Measurements from ENCODE around the gene ZBTB9. TPM values are rescaled to one million over a fixed set of nuclear protein-coding genes. Genes with fewer than 3 reads are reported as not detected.

The ZBTB9 gene
- polyA plus RNA-seq, 3 donors, result 0.42 to 2.0 (median 1.1) TPM

DNA sequence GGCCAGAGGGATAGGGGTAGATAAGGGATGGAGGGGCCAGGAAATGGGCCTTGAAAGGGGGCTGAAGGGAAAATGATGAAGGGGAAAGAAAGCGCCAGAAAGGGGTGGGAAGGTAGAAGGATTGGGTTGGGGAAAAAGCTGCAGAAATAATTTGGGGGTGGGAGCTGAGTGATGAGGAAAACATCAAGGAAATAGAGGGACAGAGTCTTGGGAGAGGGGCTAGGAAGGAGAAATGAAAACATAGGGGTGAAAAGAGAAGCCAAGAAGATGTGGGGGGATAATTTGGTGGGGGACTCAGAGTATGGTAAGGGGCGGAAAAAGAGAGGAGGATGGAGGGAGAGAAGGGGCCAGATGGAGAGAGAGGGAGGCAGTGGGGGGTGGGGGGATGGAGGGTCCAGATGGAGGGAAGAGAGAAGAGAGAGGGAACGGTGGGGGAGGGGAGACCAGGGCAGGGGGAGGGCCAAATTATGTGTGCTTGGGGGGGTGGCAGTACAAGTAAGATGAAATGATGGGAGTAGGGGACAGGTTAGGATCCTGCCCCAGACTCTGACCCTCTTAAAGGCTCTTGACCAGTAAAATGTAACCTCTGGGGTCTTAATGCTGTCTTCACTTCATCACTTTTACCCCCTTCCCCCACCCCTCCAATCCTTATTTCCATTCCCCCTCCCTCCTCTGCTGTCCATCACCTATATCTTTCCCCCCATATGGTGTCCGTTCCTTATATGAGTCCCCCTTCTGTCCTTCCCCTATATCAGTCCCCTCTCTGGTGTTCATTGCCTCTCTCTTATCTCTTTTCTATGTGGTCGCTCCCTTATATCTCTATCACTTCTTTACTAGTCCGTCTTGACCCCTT lies 33.7 kb upstream of the ZBTB9 start:
- no peak overlapping the region for H3K4me2 ChIP-seq (replicated peaks; ENCODE audit: extremely low read depth, low read length, poor library complexity, severe bottlenecking)
- H3K4me1 Mint-ChIP-seq, result peaks cover 49% of the 10 kb centered on the region
- H3K4me1 ChIP-seq (ENCODE audit: control insufficient read depth in 1 of 2, insufficient read depth in 2 of 2, low read length in 2 of 2), result peaks cover 40 to 51% of the 10 kb centered on the region in 2 donors
- no peak overlapping the region for H3K4me3 ChIP-seq (replicated peaks in 1 of 3; ENCODE audit: low read depth in 2 of 3, low read length in 3 of 3)
- no peaks in the 10 kb centered on the region for H3K9me3 ChIP-seq (replicated peaks in 1 of 2; ENCODE audit: control insufficient read depth in 1 of 2, insufficient read depth in 1 of 2, low read length in 2 of 2)
- H3K4me3 Mint-ChIP-seq, result peak overlapping the region in 1 of 2 donors; percentile 31
- H3K27ac ChIP-seq (ENCODE audit: low read depth in 1 of 2, low read length in 2 of 2), result no peak overlapping the region
- no peak overlapping the region for H3K27ac Mint-ChIP-seq
- no peaks in the 10 kb centered on the region for H4K20me1 ChIP-seq (ENCODE audit: insufficient read depth, low read length)
- no peak for TF ChIP-seq CTCF (IDR thresholded peaks at IDR 0.05)
- intact Hi-C loops (cut with micrococcal nuclease), result no loop called here
- peaks cover 4 to 28% (median 18%) of the 10 kb centered on the region in 3 donors for H3K27me3 Mint-ChIP-seq (ENCODE audit: low read depth in 3 of 3)
- H3K36me3 ChIP-seq (replicated peaks in 1 of 2; ENCODE audit: control insufficient read depth in 1 of 2, insufficient read depth in 2 of 2, low read length in 2 of 2), result peaks cover 0 to 4% of the 10 kb centered on the region in 2 donors
- H3K9ac ChIP-seq (ENCODE audit: insufficient read depth, low read length, poor library complexity, severe bottlenecking), result no peak overlapping the region
- peaks cover 0 to 3% (median 0%) of the 10 kb centered on the region in 7 donors for H3K9me3 Mint-ChIP-seq
- no peak for DNase-seq
- H2AFZ ChIP-seq (ENCODE audit: insufficient read depth, low read depth, low read length, poor library complexity, severe bottlenecking), result no peak overlapping the region
- H3K79me2 ChIP-seq (ENCODE audit: insufficient read depth, low read length), result peaks cover 22% of the 10 kb centered on the region
- WGBS (ENCODE audit: insufficient coverage), result 79% methylated on average over 4 of the region's 6 CpGs
- peaks cover 10 to 13% of the 10 kb centered on the region in 2 donors for H3K36me3 Mint-ChIP-seq
- H3K27me3 ChIP-seq (ENCODE audit: control insufficient read depth in 2 of 2, insufficient read depth in 2 of 2, low read length in 2 of 2), result no peaks in the 10 kb centered on the region

DNA sequence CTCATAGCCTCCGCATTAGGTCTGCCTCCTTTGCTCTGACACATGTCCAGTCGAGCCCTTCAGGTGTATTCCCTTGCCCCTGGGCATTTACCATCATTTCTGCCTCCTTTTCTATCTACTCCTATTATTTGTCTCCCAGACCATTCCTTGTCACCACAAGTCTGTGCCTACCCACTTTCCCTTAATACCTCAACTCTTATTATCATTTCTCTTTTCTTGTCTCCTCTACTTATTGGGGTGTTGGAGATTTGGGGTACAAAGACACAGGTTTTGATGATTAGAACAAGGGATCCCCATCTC lies 33.1 kb upstream of the ZBTB9 start:
- H3K4me1 ChIP-seq (ENCODE audit: control insufficient read depth in 1 of 2, insufficient read depth in 2 of 2, low read length in 2 of 2), result peaks cover 43 to 51% of the 10 kb centered on the region in 2 donors
- H3K36me3 ChIP-seq (replicated peaks in 1 of 2; ENCODE audit: control insufficient read depth in 1 of 2, insufficient read depth in 2 of 2, low read length in 2 of 2), result no peaks in the 10 kb centered on the region
- DNase-seq, result no peak
- no peak overlapping the region for H3K4me3 Mint-ChIP-seq
- WGBS (ENCODE audit: insufficient coverage), result no CpG with 5 or more reads among the region's 2 CpGs
- peaks cover 16% of the 10 kb centered on the region for H3K79me2 ChIP-seq (ENCODE audit: insufficient read depth, low read length)
- H2AFZ ChIP-seq (ENCODE audit: insufficient read depth, low read depth, low read length, poor library complexity, severe bottlenecking), result no peak overlapping the region
- H3K27me3 ChIP-seq (ENCODE audit: control insufficient read depth in 2 of 2, insufficient read depth in 2 of 2, low read length in 2 of 2), result no peaks in the 10 kb centered on the region
- H3K4me3 ChIP-seq (replicated peaks in 1 of 3; ENCODE audit: low read depth in 2 of 3, low read length in 3 of 3), result no peak overlapping the region
- H4K20me1 ChIP-seq (ENCODE audit: insufficient read depth, low read length), result no peaks in the 10 kb centered on the region
- H3K9me3 ChIP-seq (replicated peaks in 1 of 2; ENCODE audit: control insufficient read depth in 1 of 2, insufficient read depth in 1 of 2, low read length in 2 of 2), result no peaks in the 10 kb centered on the region
- no peak overlapping the region for H3K27ac Mint-ChIP-seq
- H3K27ac ChIP-seq (ENCODE audit: low read depth in 1 of 2, low read length in 2 of 2), result no peak overlapping the region
- peaks cover 0 to 3% (median 0%) of the 10 kb centered on the region in 7 donors for H3K9me3 Mint-ChIP-seq
- peaks cover 5 to 8% of the 10 kb centered on the region in 2 donors for H3K36me3 Mint-ChIP-seq
- H3K9ac ChIP-seq (ENCODE audit: insufficient read depth, low read length, poor library complexity, severe bottlenecking), result no peak overlapping the region
- no peak overlapping the region for H3K4me2 ChIP-seq (replicated peaks; ENCODE audit: extremely low read depth, low read length, poor library complexity, severe bottlenecking)
- TF ChIP-seq CTCF (IDR thresholded peaks at IDR 0.05), result no peak
- peaks cover 48% of the 10 kb centered on the region for H3K4me1 Mint-ChIP-seq
- intact Hi-C loops (cut with micrococcal nuclease), result no loop called here
- peaks cover 4 to 30% (median 20%) of the 10 kb centered on the region in 3 donors for H3K27me3 Mint-ChIP-seq (ENCODE audit: low read depth in 3 of 3)
